Suppressor macrophage treated with lipopolysaccharide for 4 hours (primary cell): ENCODE data around the gene MCRIP2.
A peak's percentile ranks its signal among the peaks of the same experiment; 100 is the strongest.

Experiments used
- DNase-seq: peaks from one replicate; pipeline ENCODE4 v3.0.0-alpha.2; 2020

Gene MCRIP2

GRCh38 chr16:633336-634050 lies 8.1 kb upstream of the MCRIP2 start:
- DNase-seq: no peak

GRCh38 chr16:634051-634670 lies 7.5 kb upstream of the MCRIP2 start:
- no peak for DNase-seq

- DNase-seq: no peak
Observed at GRCh38 chr16:634996-635395, 6.6 kb upstream of the MCRIP2 start.

GRCh38 chr16:635573-636205 lies 5.9 kb upstream of the MCRIP2 start:
- no peak for DNase-seq

- DNase-seq: peak; percentile 96
Observed at GRCh38 chr16:636206-637080, 5.2 kb upstream of the MCRIP2 start, which contains the start of gene METTL26. TSS of gene METTL26 (minus strand) at chr16:636305. CDS start at chr16:636290, 15 bp downstream.

- peak; percentile 96 for DNase-seq
Observed at GRCh38 chr16:637081-638018, 4.3 kb upstream of the MCRIP2 start.

- no peak for DNase-seq
Observed at GRCh38 chr16:638034-638543, 3.5 kb upstream of the MCRIP2 start.

GRCh38 chr16:638836-639235 lies 2.8 kb upstream of the MCRIP2 start:
- no peak for DNase-seq

GRCh38 chr16:640614-641013 lies 1.0 kb upstream of the MCRIP2 start:
- no peak for DNase-seq

GRCh38 chr16:642189-643049 lies 791 bp downstream of the MCRIP2 start:
- DNase-seq: peak; percentile 96

- DNase-seq: no peak
Observed at GRCh38 chr16:643050-643368, 1.4 kb downstream of the MCRIP2 start.

- no peak for DNase-seq
Observed at GRCh38 chr16:644556-644955, 2.9 kb downstream of the MCRIP2 start.

GRCh38 chr16:645852-646678 lies 4.4 kb downstream of the MCRIP2 start:
- no peak for DNase-seq

GRCh38 chr16:646679-647172 lies 5.1 kb downstream of the MCRIP2 start:
- DNase-seq: no peak

- no peak for DNase-seq
Observed at GRCh38 chr16:647173-647902, 5.7 kb downstream of the MCRIP2 start.

- DNase-seq: peak; percentile 40
Observed at GRCh38 chr16:648071-648780, 6.6 kb downstream of the MCRIP2 start.

- DNase-seq: peak; percentile 96
Observed at GRCh38 chr16:648781-649589, 7.4 kb downstream of the MCRIP2 start, which contains the start of gene WDR90. TSS of gene WDR90 (plus strand) at chr16:649365. CDS start at chr16:649417, 52 bp downstream.
